Adrenal gland (tissue), 5 donors: ENCODE measurements around the gene CPB2.

Experiments
- CTCF ChIP-seq, 6 experiments: fragments of 450-650 bp in 4 of 6; fragments of 200-600 bp in 2 of 6; sonication (generic) in 1 of 6; IDR thresholded peaks; 1 replicate in 5 of 6; 2 replicates in 1 of 6; pipeline versions ENCODE4 v1.5.1 to v1.8.0; 2016 to 2021; ENCODE audit warnings: antibody characterized with exemption in 6 of 6, mild to moderate bottlenecking in 2 of 6, moderate library complexity in 1 of 6
- POLR2A ChIP-seq, 2 donors: fragments of 450-650 bp; IDR thresholded peaks; one replicate each; pipeline ENCODE4 v1.6.1; 2017; ENCODE audit warnings: antibody characterized with exemption in 2 of 2, mild to moderate bottlenecking in 2 of 2, moderate library complexity in 1 of 2
- donor health status: DM: no; HTN: no; CAD: no.

- TF ChIP-seq POLR2A (IDR thresholded peaks at IDR 0.05) (no peak), CTCF (IDR thresholded peaks at IDR 0.05) (no peak)
These were observed 51.4 kb downstream of the CPB2 start for GRCh38 chr13:46053162-46054012.
